NT2/D1 (cell line): ENCODE data around the gene CENPH.

ENCODE experiments used
- SUZ12 ChIP-seq: IDR thresholded peaks from 2 replicates; pipeline ENCODE4 v1.6.1; 2011; ENCODE audit not compliant: insufficient read length, insufficient read depth; ENCODE audit errors: extremely low read depth
- YY1 ChIP-seq: IDR thresholded peaks from 2 replicates; pipeline ENCODE4 v1.6.1; 2011; ENCODE audit not compliant: insufficient read length, insufficient read depth
- ZNF274 ChIP-seq: IDR thresholded peaks from 2 replicates; pipeline ENCODE4 v1.6.1; 2011; ENCODE audit warnings: mild to moderate bottlenecking, low read depth, low read length

DNA sequence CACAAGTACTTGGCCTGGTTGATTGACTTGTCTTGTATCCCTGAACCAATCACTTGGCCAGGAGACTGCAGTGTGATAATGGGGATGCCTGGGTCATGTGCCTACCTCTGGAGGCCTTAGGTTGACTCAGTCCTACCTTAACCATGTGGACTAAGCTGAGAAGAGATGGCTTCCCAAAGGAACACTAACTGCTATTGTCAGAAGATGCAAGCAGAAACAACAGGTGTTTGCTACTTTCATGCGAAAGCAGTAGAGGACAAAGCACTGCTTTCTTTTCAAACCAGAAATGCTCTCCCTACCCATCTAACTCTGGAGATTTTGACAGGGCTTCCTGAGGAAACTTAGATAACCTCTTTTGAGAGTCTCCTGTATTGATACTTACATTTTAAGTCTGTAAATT is 68.2 kb downstream of the CENPH start:
- TF ChIP-seq YY1 (no peak), SUZ12 (no peak), ZNF274 (no peak)
